Neural progenitor cell (in vitro differentiated cells): Measurements from ENCODE around the gene SLC25A45. TPM values are rescaled to one million over a fixed set of nuclear protein-coding genes. Genes with fewer than 3 reads are reported as not detected.
A peak's percentile ranks its signal among the peaks of the same experiment; 100 is the strongest.

Experiments
- DNase-seq: peaks from one replicate; pipeline ENCODE4 v3.0.0-alpha.2; 2016; ENCODE audit warnings: low spot score
- H2AFZ ChIP-seq: fragments of 200-600 bp; sonication (generic); replicated peaks from 2 replicates; pipeline ENCODE4 v1.6.1; 2016; ENCODE audit warnings: antibody characterized with exemption
- H3F3A ChIP-seq: fragments of 200-600 bp; sonication (generic); 2 replicates; pipeline ENCODE4 v1.6.1; 2016; ENCODE audit warnings: antibody characterized with exemption, low read depth
- H3K27ac ChIP-seq: fragments of 200-600 bp; sonication (generic); 2 replicates; pipeline ENCODE4 v1.5.1; 2016; ENCODE audit warnings: mild to moderate bottlenecking
- H3K27me3 ChIP-seq: fragments of 200-600 bp; sonication (generic); 2 replicates; pipeline ENCODE4 v1.6.1; 2016; ENCODE audit warnings: mild to moderate bottlenecking, moderate library complexity
- H3K36me3 ChIP-seq: fragments of 200-600 bp; sonication (generic); 2 replicates; pipeline ENCODE4 v1.5.1; 2016
- H3K4me1 ChIP-seq: fragments of 200-600 bp; sonication (generic); 2 replicates; pipeline ENCODE4 v1.6.1; 2016; ENCODE audit warnings: mixed run types
- H3K4me2 ChIP-seq: fragments of 200-600 bp; sonication (generic); 2 replicates; pipeline ENCODE4 v1.6.1; 2016
- H3K4me3 ChIP-seq: fragments of 200-600 bp; sonication (generic); 2 replicates; pipeline ENCODE4 v1.5.1; 2016
- H3K79me2 ChIP-seq: fragments of 200-600 bp; sonication (generic); 2 replicates; pipeline ENCODE4 v1.6.1; 2016; ENCODE audit warnings: low read depth
- H3K9ac ChIP-seq: fragments of 200-600 bp; sonication (generic); 2 replicates; pipeline ENCODE4 v1.6.1; 2016
- H3K9me3 ChIP-seq: fragments of 200-600 bp; sonication (generic); 2 replicates; pipeline ENCODE4 v1.5.1; 2016; ENCODE audit warnings: low read depth
- H4K20me1 ChIP-seq: fragments of 200-600 bp; sonication (generic); 2 replicates; pipeline ENCODE4 v1.6.1; 2016; ENCODE audit warnings: low read depth
- H3K27ac Mint-ChIP-seq: 3 replicates; pipeline ENCODE4 v1.8.0; 2021; ENCODE audit warnings: mixed read lengths
- H3K27me3 Mint-ChIP-seq: 2 replicates; pipeline ENCODE4 v1.8.0; 2022; ENCODE audit warnings: low read depth, mild to moderate bottlenecking, inconsistent platforms, moderate library complexity, mixed read lengths; ENCODE audit not compliant: insufficient read depth
- H3K36me3 Mint-ChIP-seq: 3 replicates; pipeline ENCODE4 v1.8.0; 2021; ENCODE audit warnings: mixed read lengths
- H3K4me1 Mint-ChIP-seq: 3 replicates; pipeline ENCODE4 v1.8.0; 2021; ENCODE audit warnings: mixed read lengths
- H3K4me3 Mint-ChIP-seq: 3 replicates; pipeline ENCODE4 v1.8.0; 2021; ENCODE audit warnings: mild to moderate bottlenecking, moderate library complexity, mixed read lengths
- H3K9me3 Mint-ChIP-seq: 3 replicates; pipeline ENCODE4 v1.8.0; 2020; ENCODE audit warnings: mixed read lengths
- EZH2 ChIP-seq: fragments of 200-600 bp; sonication (generic); IDR thresholded peaks from 2 replicates; pipeline ENCODE4 v1.6.1; 2017; ENCODE audit warnings: antibody characterized with exemption, mild to moderate bottlenecking, moderate library complexity
- EZH2phosphoT487 ChIP-seq: fragments of 200-600 bp; sonication (generic); IDR thresholded peaks from 2 replicates; pipeline ENCODE4 v1.6.1; 2017; ENCODE audit warnings: antibody characterized with exemption
- total RNA-seq: library from RNA; depleted of rRNA; stranded (reverse); fragments of >200 nt; gene quantifications from 2 replicates; pipeline ENCODE4 v1.2.3, GENCODE V29; 2015; ENCODE audit warnings: low replicate concordance
- TF ChIP-seq, protein P1 (sequence below): fragments of 200-600 bp; sonication (generic); IDR thresholded peaks from 2 replicates; pipeline ENCODE4 v1.5.1; 2017; ENCODE audit warnings: antibody characterized with exemption, mild to moderate bottlenecking

SLC25A45 gene
- total RNA-seq, 1 donor from 2014 or later, result 0.47 TPM

DNA sequence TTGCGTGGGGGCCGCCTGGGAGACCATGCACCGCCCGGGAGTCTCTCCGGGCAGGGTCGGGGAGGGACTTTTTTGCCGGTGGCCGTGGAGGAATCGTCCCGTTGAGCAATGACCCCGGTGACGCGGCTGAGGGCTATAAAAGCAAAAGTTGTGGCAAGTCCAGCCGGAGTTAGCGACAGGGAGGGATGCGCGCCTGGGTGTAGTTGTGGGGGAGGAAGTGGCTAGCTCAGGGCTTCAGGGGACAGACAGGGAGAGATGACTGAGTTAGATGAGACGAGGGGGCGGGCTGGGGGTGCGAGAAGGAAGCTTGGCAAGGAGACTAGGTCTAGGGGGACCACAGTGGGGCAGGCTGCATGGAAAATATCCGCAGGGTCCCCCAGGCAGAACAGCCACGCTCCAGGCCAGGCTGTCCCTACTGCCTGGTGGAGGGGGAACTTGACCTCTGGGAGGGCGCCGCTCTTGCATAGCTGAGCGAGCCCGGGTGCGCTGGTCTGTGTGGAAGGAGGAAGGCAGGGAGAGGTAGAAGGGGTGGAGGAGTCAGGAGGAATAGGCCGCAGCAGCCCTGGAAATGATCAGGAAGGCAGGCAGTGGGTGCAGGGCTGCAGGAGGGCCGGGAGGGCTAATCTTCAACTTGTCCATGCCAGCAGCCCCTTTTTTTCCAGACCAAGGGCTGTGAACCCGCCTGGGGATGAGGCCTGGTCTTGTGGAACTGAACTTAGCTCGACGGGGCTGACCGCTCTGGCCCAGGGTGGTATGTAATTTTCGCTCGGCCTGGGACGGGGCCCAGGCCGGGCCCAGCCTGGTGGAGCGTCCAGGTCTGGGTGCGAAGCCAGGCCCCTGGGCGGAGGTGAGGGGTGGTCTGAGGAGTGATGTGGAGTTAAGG, 40.4 kb upstream of the SLC25A45 start, which contains the start of gene NEAT1:
TSS of gene NEAT1 (plus strand) at position 166 of the 883 bp plus-strand sequence.
- Histone ChIP-seq H3K4me3 (peak within 1 kb of the TSS; percentile 61), H3K9ac (peak within 1 kb of the TSS; percentile 52), H4K20me1 (peaks cover 4% of the 10 kb centered on the region), H2AFZ (peak within 1 kb of the TSS; percentile 67), H3F3A (peaks cover 32% of the 10 kb centered on the region), H3K27ac (peak within 1 kb of the TSS; percentile 61), H3K4me2 (peak within 1 kb of the TSS; percentile 93), H3K36me3 (no peaks in the 10 kb centered on the region), H3K4me1 (peaks cover 47% of the 10 kb centered on the region), H3K27me3 (no peaks in the 10 kb centered on the region), H3K9me3 (no peaks in the 10 kb centered on the region), H3K79me2 (peaks cover 78% of the 10 kb centered on the region)
- TF ChIP-seq EZH2phosphoT487 (no peak), EZH2 (no peak)
- TF ChIP-seq, protein P1, sequence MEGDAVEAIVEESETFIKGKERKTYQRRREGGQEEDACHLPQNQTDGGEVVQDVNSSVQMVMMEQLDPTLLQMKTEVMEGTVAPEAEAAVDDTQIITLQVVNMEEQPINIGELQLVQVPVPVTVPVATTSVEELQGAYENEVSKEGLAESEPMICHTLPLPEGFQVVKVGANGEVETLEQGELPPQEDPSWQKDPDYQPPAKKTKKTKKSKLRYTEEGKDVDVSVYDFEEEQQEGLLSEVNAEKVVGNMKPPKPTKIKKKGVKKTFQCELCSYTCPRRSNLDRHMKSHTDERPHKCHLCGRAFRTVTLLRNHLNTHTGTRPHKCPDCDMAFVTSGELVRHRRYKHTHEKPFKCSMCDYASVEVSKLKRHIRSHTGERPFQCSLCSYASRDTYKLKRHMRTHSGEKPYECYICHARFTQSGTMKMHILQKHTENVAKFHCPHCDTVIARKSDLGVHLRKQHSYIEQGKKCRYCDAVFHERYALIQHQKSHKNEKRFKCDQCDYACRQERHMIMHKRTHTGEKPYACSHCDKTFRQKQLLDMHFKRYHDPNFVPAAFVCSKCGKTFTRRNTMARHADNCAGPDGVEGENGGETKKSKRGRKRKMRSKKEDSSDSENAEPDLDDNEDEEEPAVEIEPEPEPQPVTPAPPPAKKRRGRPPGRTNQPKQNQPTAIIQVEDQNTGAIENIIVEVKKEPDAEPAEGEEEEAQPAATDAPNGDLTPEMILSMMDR, result no peak
- H3K9me3 Mint-ChIP-seq, result no peaks in the 10 kb centered on the region
- H3K36me3 Mint-ChIP-seq, result peaks cover 5% of the 10 kb centered on the region
- peak within 1 kb of the TSS; percentile 75 for H3K4me3 Mint-ChIP-seq
- peaks cover 85% of the 10 kb centered on the region for H3K4me1 Mint-ChIP-seq
- peak; percentile 77 for DNase-seq
- peak within 1 kb of the TSS; percentile 98 for H3K27ac Mint-ChIP-seq
- H3K27me3 Mint-ChIP-seq, result peaks cover 17% of the 10 kb centered on the region

GRCh38 chr11:65421794-65422632, 39.6 kb upstream of the SLC25A45 start:
- H2AFZ ChIP-seq, result peak overlapping the region; percentile 67
- peak overlapping the region; percentile 98 for H3K27ac Mint-ChIP-seq

GRCh38 chr11:65420979-65421793, 38.7 kb upstream of the SLC25A45 start:
- no peak overlapping the region for H3K27ac Mint-ChIP-seq
- no peaks in the 10 kb centered on the region for H3K9me3 Mint-ChIP-seq
- Histone ChIP-seq H3K4me3 (peak overlapping the region; percentile 61), H3K4me1 (peaks cover 50% of the 10 kb centered on the region), H3K9me3 (no peaks in the 10 kb centered on the region), H3K27me3 (no peaks in the 10 kb centered on the region), H2AFZ (no peak overlapping the region), H3K36me3 (no peaks in the 10 kb centered on the region), H3K27ac (peak overlapping the region; percentile 32), H3K4me2 (peak overlapping the region; percentile 93), H3K79me2 (peaks cover 92% of the 10 kb centered on the region), H3F3A (peaks cover 37% of the 10 kb centered on the region), H4K20me1 (no peaks in the 10 kb centered on the region), H3K9ac (no peak overlapping the region)
- peaks cover 4% of the 10 kb centered on the region for H3K36me3 Mint-ChIP-seq
- TF ChIP-seq EZH2 (no peak), EZH2phosphoT487 (no peak)
- TF ChIP-seq, protein P1, result no peak
- H3K27me3 Mint-ChIP-seq, result peaks cover 18% of the 10 kb centered on the region
- peak overlapping the region; percentile 75 for H3K4me3 Mint-ChIP-seq
- peak; percentile 39 for DNase-seq
- peaks cover 87% of the 10 kb centered on the region for H3K4me1 Mint-ChIP-seq

More at GRCh38 chr11:65421794-65422632, 39.6 kb upstream of the SLC25A45 start:
- peak overlapping the region; percentile 75 for H3K4me3 Mint-ChIP-seq
- H3K9me3 Mint-ChIP-seq, result no peaks in the 10 kb centered on the region
- H3F3A ChIP-seq, result peaks cover 37% of the 10 kb centered on the region
- H3K79me2 ChIP-seq, result peaks cover 87% of the 10 kb centered on the region
- peak; percentile 96 for DNase-seq
- H3K27me3 ChIP-seq, result no peaks in the 10 kb centered on the region
- H3K4me2 ChIP-seq, result peak overlapping the region; percentile 93
- peaks cover 4% of the 10 kb centered on the region for H4K20me1 ChIP-seq
- peaks cover 47% of the 10 kb centered on the region for H3K4me1 ChIP-seq
- peaks cover 86% of the 10 kb centered on the region for H3K4me1 Mint-ChIP-seq
- peaks cover 16% of the 10 kb centered on the region for H3K27me3 Mint-ChIP-seq
- peaks cover 5% of the 10 kb centered on the region for H3K36me3 Mint-ChIP-seq
- no peaks in the 10 kb centered on the region for H3K36me3 ChIP-seq
- H3K9ac ChIP-seq, result peak overlapping the region; percentile 52
- TF ChIP-seq EZH2phosphoT487, result no peak
- TF ChIP-seq, protein P1, result peak; percentile 18
- peak overlapping the region; percentile 61 for H3K4me3 ChIP-seq
- H3K27ac ChIP-seq, result peak overlapping the region; percentile 61
- H3K9me3 ChIP-seq, result no peaks in the 10 kb centered on the region
